ENCODE results near the gene ICAM4. TPM values are rescaled to one million over a fixed set of nuclear protein-coding genes. Genes with fewer than 3 reads are reported as not detected.

The ICAM4 gene
- total and polyA plus RNA-seq, 2 of the 8 experiments (the other 6 are each of a cell fraction or from before 2014, with no cell fraction given): 1.5 to 4.1 TPM

DNA sequence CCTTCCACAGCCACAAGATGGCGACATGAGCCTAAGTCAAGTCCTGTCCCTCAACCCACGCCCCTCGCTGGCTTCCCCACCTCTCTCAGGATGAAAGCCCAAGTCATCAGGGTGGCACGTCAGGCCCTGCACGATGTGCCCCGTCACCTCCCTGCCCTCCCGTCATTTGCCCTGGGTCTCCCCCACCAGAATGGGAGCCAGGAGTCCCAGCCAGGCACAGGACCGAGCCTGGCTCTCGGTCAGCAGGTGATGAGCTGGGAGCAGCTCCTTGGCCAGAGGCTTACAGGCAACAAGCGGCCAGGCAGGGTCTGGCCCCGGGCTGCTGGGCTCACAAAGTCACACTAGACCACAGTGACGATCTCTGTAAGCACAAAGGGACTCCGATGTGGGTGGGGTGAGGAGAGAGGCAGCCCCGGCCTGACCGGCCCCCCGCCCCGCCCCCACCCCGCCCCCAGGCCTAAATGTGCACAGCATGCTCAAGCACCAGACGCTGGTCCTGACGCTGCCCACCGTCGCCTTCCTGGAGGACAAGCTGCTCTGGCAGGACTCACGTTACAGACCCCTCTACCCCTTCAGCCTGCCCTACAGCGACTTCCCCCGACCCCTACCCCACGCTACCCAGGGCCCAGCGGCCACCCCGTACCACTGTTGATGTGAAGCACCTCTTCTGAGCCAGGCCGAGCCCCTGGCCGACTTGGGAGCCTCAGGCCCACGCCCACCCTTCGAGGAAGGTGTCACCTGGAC, 27.4 kb upstream of the ICAM4 start:
- Histone ChIP-seq H2BK20ac (ENCODE audit: low read length) (no peak overlapping the region), H3K27me3 (replicated peaks in 1 of 4; ENCODE audit: control insufficient read depth in 3 of 4, extremely low read depth in 1 of 4, insufficient read depth in 3 of 4, low read length in 3 of 4) (no peaks in the 10 kb centered on the region), H3K23ac (ENCODE audit: insufficient read length) (no peak overlapping the region), H3K4ac (replicated peaks; ENCODE audit: insufficient read length, low read depth, low read length) (no peak overlapping the region), H2AFZ (ENCODE audit: low read length) (no peak overlapping the region), H2BK15ac (ENCODE audit: low read length) (no peak overlapping the region), H3K79me2 (ENCODE audit: control insufficient read depth in 1 of 2, insufficient read depth in 2 of 2, low read length in 2 of 2) (no peaks in the 10 kb centered on the region), H4K20me1 (replicated peaks in 1 of 2; ENCODE audit: control insufficient read depth in 1 of 2, insufficient read depth in 2 of 2, low read length in 2 of 2) (peaks cover 0 to 6% of the 10 kb centered on the region in 2 experiments), H3K79me1 (ENCODE audit: low read depth, low read length) (no peaks in the 10 kb centered on the region), H3K18ac (ENCODE audit: extremely low read depth, low read length) (no peak overlapping the region), H3K14ac (ENCODE audit: insufficient read length) (no peak overlapping the region), H2BK120ac (replicated peaks; ENCODE audit: low read depth, low read length) (no peak overlapping the region), H3K36me3 (ENCODE audit: control insufficient read depth in 2 of 4, insufficient read depth in 4 of 4, low read length in 3 of 4) (peaks cover 4 to 26% (median 14%) of the 10 kb centered on the region in 4 experiments; a peak in 5 of 8 replicates), H3K4me2 (ENCODE audit: insufficient read depth in 1 of 2, low read depth in 2 of 2, low read length in 2 of 2) (no peak overlapping the region), H3K9ac (replicated peaks in 1 of 4; ENCODE audit: extremely low read depth in 1 of 4, low read depth in 3 of 4, low read length in 3 of 4) (no peak overlapping the region), H2BK12ac (ENCODE audit: low read depth, low read length) (no peak overlapping the region), H4K8ac (ENCODE audit: extremely low read depth, insufficient read depth, low read length) (peak overlapping the region; percentile 45; the same call in 1 of the 2 replicates), H3K4me1 (replicated peaks in 1 of 4; ENCODE audit: control insufficient read depth in 3 of 4, insufficient read depth in 4 of 4, low read length in 3 of 4) (peaks cover 0 to 2% (median 0%) of the 10 kb centered on the region in 4 experiments; a peak in 2 of 7 replicates), H2BK5ac (ENCODE audit: low read depth, low read length) (no peak overlapping the region), H3K4me3 (ENCODE audit: extremely low read depth in 1 of 4, insufficient read depth in 2 of 4, low read depth in 3 of 4, low read length in 4 of 4) (no peak overlapping the region), H4K5ac (ENCODE audit: insufficient read length, low read depth, low read length) (no peak overlapping the region), H4K91ac (replicated peaks; ENCODE audit: insufficient read length, low read length) (no peak overlapping the region), H3K27ac (ENCODE audit: low read depth, low read length) (no peak overlapping the region), H3K9me3 (ENCODE audit: insufficient read depth in 2 of 2, low read depth in 1 of 2, low read length in 1 of 2) (no peaks in the 10 kb centered on the region), H3K56ac (replicated peaks; ENCODE audit: insufficient read length, low read depth, low read length) (no peak overlapping the region), H2AK5ac (ENCODE audit: low read depth, low read length) (no peak overlapping the region), H3K23me2 (ENCODE audit: low read depth, low read length) (no peaks in the 10 kb centered on the region)
- ChIA-PET POLR2A (ENCODE audit: partially characterized antibody) (interaction anchor here (0.8 to 3.2 kb wide), 12 partner anchors 9 to 146 kb away, joined by 3 to 18 read pairs (median 6); partner anchors contain the start of genes DNMT1, ICAM1 and TYK2), CTCF (ENCODE audit: partially characterized antibody) (interaction anchor here (0.6 to 5.4 kb wide), 65 partner anchors 7 to 253 kb away, joined by 3 to 68 read pairs (median 4); partner anchors contain the start of genes FDX2, ICAM1, ICAM4 and ICAM5)
- WGBS, 2 experiments (ENCODE audit: extremely low coverage in 1 of 2, insufficient coverage in 1 of 2, insufficient read length in 1 of 2, insufficient replicate concordance in 2 of 2, low coverage in 1 of 2, low lambda C conversion rate in 2 of 2, missing lambda C conversion rate in 1 of 2): 64% methylated on average over 21 of the region's 32 CpGs; no CpG with 5 or more reads in 1 of the 2 experiments
- FAIRE-seq: peak; percentile 62
- TF ChIP-seq SIN3A (conservative IDR thresholded peaks at IDR 0.05 in 1 of 2, IDR thresholded peaks at IDR 0.05 in 1 of 2; ENCODE audit: low read depth in 1 of 2, low read length in 2 of 2) (0 out of 4 replicates have a peak, but pooled peaks of 1 of the 2 experiments have one; percentile 9), SAP30 (IDR thresholded peaks at IDR 0.05; ENCODE audit: insufficient read depth, insufficient replicate concordance, low read length) (no peak), RAD21 (IDR thresholded peaks at IDR 0.05 in 1 of 2, conservative IDR thresholded peaks at IDR 0.05 in 1 of 2; ENCODE audit: low read depth in 2 of 2, low read length in 2 of 2) (peak; percentile 76 to 80)
- TF ChIP-seq, protein P1, sequence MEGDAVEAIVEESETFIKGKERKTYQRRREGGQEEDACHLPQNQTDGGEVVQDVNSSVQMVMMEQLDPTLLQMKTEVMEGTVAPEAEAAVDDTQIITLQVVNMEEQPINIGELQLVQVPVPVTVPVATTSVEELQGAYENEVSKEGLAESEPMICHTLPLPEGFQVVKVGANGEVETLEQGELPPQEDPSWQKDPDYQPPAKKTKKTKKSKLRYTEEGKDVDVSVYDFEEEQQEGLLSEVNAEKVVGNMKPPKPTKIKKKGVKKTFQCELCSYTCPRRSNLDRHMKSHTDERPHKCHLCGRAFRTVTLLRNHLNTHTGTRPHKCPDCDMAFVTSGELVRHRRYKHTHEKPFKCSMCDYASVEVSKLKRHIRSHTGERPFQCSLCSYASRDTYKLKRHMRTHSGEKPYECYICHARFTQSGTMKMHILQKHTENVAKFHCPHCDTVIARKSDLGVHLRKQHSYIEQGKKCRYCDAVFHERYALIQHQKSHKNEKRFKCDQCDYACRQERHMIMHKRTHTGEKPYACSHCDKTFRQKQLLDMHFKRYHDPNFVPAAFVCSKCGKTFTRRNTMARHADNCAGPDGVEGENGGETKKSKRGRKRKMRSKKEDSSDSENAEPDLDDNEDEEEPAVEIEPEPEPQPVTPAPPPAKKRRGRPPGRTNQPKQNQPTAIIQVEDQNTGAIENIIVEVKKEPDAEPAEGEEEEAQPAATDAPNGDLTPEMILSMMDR (IDR thresholded peaks at IDR 0.05; ENCODE audit: control extremely low read depth in 1 of 3, insufficient read depth in 1 of 3, low read depth in 1 of 3, low read length in 3 of 3): peak; percentile 76 to 86 (median 81)
- DNase-seq (ENCODE audit: low read depth in 1 of 2, low spot score in 2 of 2): peak; percentile 69 to 91
